Stomach smooth muscle (tissue), 2 donors: ENCODE data around the gene GRIP2.

Experiments used
- H3K27ac ChIP-seq: one replicate; pipeline ENCODE4 v1.7.0; 2013; ENCODE audit warnings: mild to moderate bottlenecking, low read length, inconsistent platforms
- H3K27me3 ChIP-seq, 2 donors: one replicate each; pipeline ENCODE4 v1.7.0; 2013; ENCODE audit warnings: low read length in 2 of 2; ENCODE audit not compliant: insufficient read depth in 2 of 2, control insufficient read depth in 1 of 2
- H3K36me3 ChIP-seq, 2 donors: one replicate each; pipeline ENCODE4 v1.7.0; 2013; ENCODE audit warnings: low read length in 2 of 2; ENCODE audit not compliant: control insufficient read depth in 2 of 2, insufficient read depth in 2 of 2
- H3K4me1 ChIP-seq: one replicate; pipeline ENCODE4 v1.7.0; 2013; ENCODE audit warnings: low read length; ENCODE audit not compliant: control insufficient read depth, insufficient read depth
- H3K4me3 ChIP-seq, 2 donors: one replicate each; pipeline ENCODE4 v1.7.0; 2013; ENCODE audit warnings: low read length in 2 of 2
- H3K9ac ChIP-seq, 2 donors: one replicate each; pipeline ENCODE4 v1.7.0; 2013; ENCODE audit warnings: low read length in 2 of 2, mild to moderate bottlenecking in 1 of 2
- H3K9me3 ChIP-seq, 2 donors: one replicate each; pipeline ENCODE4 v1.7.0; 2013; ENCODE audit warnings: low read length in 2 of 2; ENCODE audit not compliant: control insufficient read depth in 2 of 2
- donor health status: healthy.
- donor health status: Pancreatic carcinoma.

Gene GRIP2

GRCh38 chr3:14561051-14561960, 21.2 kb upstream of the GRIP2 start:
- Histone ChIP-seq H3K4me1 (no peaks in the 10 kb centered on the region), H3K4me3 (no peak overlapping the region), H3K9ac (no peak overlapping the region), H3K27me3 (peaks cover 3 to 7% of the 10 kb centered on the region in 2 donors), H3K9me3 (no peaks in the 10 kb centered on the region), H3K27ac (no peak overlapping the region), H3K36me3 (no peaks in the 10 kb centered on the region)

GRCh38 chr3:14560110-14560509, 20.0 kb upstream of the GRIP2 start:
- H3K9ac ChIP-seq: no peak overlapping the region
- no peaks in the 10 kb centered on the region for H3K4me1 ChIP-seq
- H3K9me3 ChIP-seq: no peaks in the 10 kb centered on the region
- peaks cover 3 to 9% of the 10 kb centered on the region in 2 donors for H3K27me3 ChIP-seq
- H3K36me3 ChIP-seq: no peaks in the 10 kb centered on the region
- no peak overlapping the region for H3K27ac ChIP-seq
- no peak overlapping the region for H3K4me3 ChIP-seq

- Histone ChIP-seq H3K4me1 (no peaks in the 10 kb centered on the region), H3K36me3 (no peaks in the 10 kb centered on the region), H3K4me3 (no peak overlapping the region), H3K9me3 (no peaks in the 10 kb centered on the region), H3K27ac (no peak overlapping the region), H3K27me3 (peaks cover 7 to 10% of the 10 kb centered on the region in 2 donors), H3K9ac (no peak overlapping the region)
Observed at GRCh38 chr3:14558029-14558428, 17.9 kb upstream of the GRIP2 start.

- Histone ChIP-seq H3K4me1 (no peaks in the 10 kb centered on the region), H3K27me3 (peaks cover 10% of the 10 kb centered on the region in 2 donors), H3K9ac (no peak overlapping the region), H3K36me3 (no peaks in the 10 kb centered on the region), H3K4me3 (no peak overlapping the region), H3K9me3 (no peaks in the 10 kb centered on the region), H3K27ac (no peak overlapping the region)
Observed at GRCh38 chr3:14555835-14556234, 15.7 kb upstream of the GRIP2 start.

- Histone ChIP-seq H3K4me3 (no peak overlapping the region), H3K36me3 (no peaks in the 10 kb centered on the region), H3K9me3 (no peaks in the 10 kb centered on the region), H3K27ac (no peak overlapping the region), H3K9ac (no peak overlapping the region), H3K27me3 (peaks cover 11 to 15% of the 10 kb centered on the region in 2 donors), H3K4me1 (no peaks in the 10 kb centered on the region)
Observed at GRCh38 chr3:14554715-14555114, 14.6 kb upstream of the GRIP2 start.

- Histone ChIP-seq H3K9ac (no peak overlapping the region), H3K4me3 (no peak overlapping the region), H3K4me1 (no peaks in the 10 kb centered on the region), H3K36me3 (no peaks in the 10 kb centered on the region), H3K27me3 (peaks cover 11 to 15% of the 10 kb centered on the region in 2 donors), H3K9me3 (no peaks in the 10 kb centered on the region), H3K27ac (no peak overlapping the region)
Observed at GRCh38 chr3:14553871-14554270, 13.7 kb upstream of the GRIP2 start.

- Histone ChIP-seq H3K27me3 (peaks cover 11 to 18% of the 10 kb centered on the region in 2 donors), H3K36me3 (no peaks in the 10 kb centered on the region), H3K27ac (no peak overlapping the region), H3K4me1 (peaks cover 2% of the 10 kb centered on the region), H3K9me3 (no peaks in the 10 kb centered on the region), H3K9ac (no peak overlapping the region), H3K4me3 (no peak overlapping the region)
Observed at GRCh38 chr3:14552717-14553116, 12.6 kb upstream of the GRIP2 start.

GRCh38 chr3:14552041-14552648, 12.0 kb upstream of the GRIP2 start:
- H3K36me3 ChIP-seq: no peaks in the 10 kb centered on the region
- H3K4me3 ChIP-seq: no peak overlapping the region
- H3K4me1 ChIP-seq: peaks cover 2% of the 10 kb centered on the region
- H3K9me3 ChIP-seq: no peaks in the 10 kb centered on the region
- no peak overlapping the region for H3K27ac ChIP-seq
- peaks cover 11 to 18% of the 10 kb centered on the region in 2 donors for H3K27me3 ChIP-seq
- H3K9ac ChIP-seq: no peak overlapping the region

- H3K4me1 ChIP-seq: peaks cover 2% of the 10 kb centered on the region
- H3K27ac ChIP-seq: no peak overlapping the region
- peaks cover 8 to 15% of the 10 kb centered on the region in 2 donors for H3K27me3 ChIP-seq
- no peak overlapping the region for H3K9ac ChIP-seq
- no peaks in the 10 kb centered on the region for H3K36me3 ChIP-seq
- no peak overlapping the region for H3K4me3 ChIP-seq
- H3K9me3 ChIP-seq: no peaks in the 10 kb centered on the region
Observed at GRCh38 chr3:14550651-14551611, 10.8 kb upstream of the GRIP2 start.

- Histone ChIP-seq H3K27ac (no peak overlapping the region), H3K9ac (no peak overlapping the region), H3K27me3 (peaks cover 6 to 15% of the 10 kb centered on the region in 2 donors), H3K4me3 (no peak overlapping the region), H3K36me3 (no peaks in the 10 kb centered on the region), H3K4me1 (peaks cover 2% of the 10 kb centered on the region), H3K9me3 (no peaks in the 10 kb centered on the region)
Observed at GRCh38 chr3:14550181-14550580, 10.0 kb upstream of the GRIP2 start.
